HepG2 (cell line): ENCODE measurements around the gene BACH2. TPM values are rescaled to one million over a fixed set of nuclear protein-coding genes. Genes with fewer than 3 reads are reported as not detected.

Source experiments
- ATAC-seq: fragments of 200-7000 bp; cut with Tn5 transposase; 3 replicates; pipeline ENCODE4 v1.9.1; 2020; ENCODE audit warnings: mild to moderate bottlenecking, moderate library complexity
- BruUV-seq: library from RNA; stranded (reverse); fragments of 400-500 nt; replicated peaks from 2 replicates; lab custom pipeline; 2021; lab: Mats Ljungman, UMichigan
- CTCF ChIA-PET: fragments of 300-600 bp; formaldehyde crosslinking; extraction: SDS; loops from one replicate; lab custom pipeline; 2021; ENCODE audit warnings: low total read pairs, inconsistent platforms, low intra/inter-chr PET ratio; lab: Yijun Ruan, JAX
- POLR2A ChIA-PET: fragments of 350-600 bp; sonication (Branson Sonifier 250); formaldehyde crosslinking; loops from one replicate; lab custom pipeline; 2020; ENCODE audit warnings: antibody characterized with exemption, inconsistent platforms; lab: Yijun Ruan, JAX
- DNase-seq: peaks from one replicate; pipeline ENCODE4 v3.0.0-alpha.2; 2015; ENCODE audit warnings: low spot score
- FAIRE-seq: peaks from 3 replicates; lab custom pipeline; 2011; peaks lifted over from hg19 to GRCh38; lab: Jason Lieb, UNC
- H2AFZ ChIP-seq: one replicate; pipeline ENCODE4 v1.6.1; 2011; ENCODE audit warnings: low read length, inconsistent platforms
- H3K27ac ChIP-seq: fragments of 300-600 bp; 3 replicates; pipeline ENCODE4 v1.8.0; 2011; ENCODE audit warnings: mixed run types, mild to moderate bottlenecking, mixed read lengths, low read length, inconsistent platforms; ENCODE audit not compliant: insufficient read depth; ENCODE audit errors: extremely low read length
- H3K27me3 ChIP-seq, 2 experiments: fragments of 200-600 bp in 1 of 2; 2 replicates in 1 of 2; 3 replicates in 1 of 2; pipeline versions ENCODE4 v1.6.0 to v1.8.0; 2011; ENCODE audit warnings: low read length in 2 of 2, mild to moderate bottlenecking in 2 of 2, moderate library complexity in 2 of 2, inconsistent platforms in 1 of 2; ENCODE audit not compliant: insufficient read depth in 2 of 2, control insufficient read depth in 1 of 2
- H3K36me3 ChIP-seq, 2 experiments: fragments of 200-600 bp in 1 of 2; replicated peaks in 1 of 2; 2 replicates in 1 of 2; 3 replicates in 1 of 2; pipeline versions ENCODE4 v1.5.1 to v1.8.0; 2011; ENCODE audit warnings: low read length in 2 of 2, inconsistent platforms in 1 of 2; ENCODE audit not compliant: insufficient read depth in 2 of 2, control insufficient read depth in 1 of 2
- H3K4me1 ChIP-seq: 2 replicates; pipeline ENCODE4 v1.5.1; 2012; ENCODE audit warnings: low read length, inconsistent platforms; ENCODE audit not compliant: insufficient read depth
- H3K4me2 ChIP-seq: 2 replicates; pipeline ENCODE4 v1.6.0; 2011; ENCODE audit warnings: low read depth, low read length, inconsistent platforms
- H3K4me3 ChIP-seq, 3 experiments: fragments of 200-600 bp in 1 of 3; sonication (generic), shearing (Covaris generic) in 1 of 3; replicated peaks in 1 of 3; 2 replicates each; pipeline ENCODE4 v1.5.1; 2011 to 2016; ENCODE audit warnings: low read length in 3 of 3, inconsistent platforms in 2 of 3, low read depth in 2 of 3, mild to moderate bottlenecking in 2 of 3, control low read depth in 1 of 3, mixed read lengths in 1 of 3; ENCODE audit not compliant: insufficient read depth in 1 of 3
- H3K79me2 ChIP-seq: one replicate; pipeline ENCODE4 v1.6.1; 2011; ENCODE audit warnings: low read length, inconsistent platforms; ENCODE audit not compliant: insufficient read depth
- H3K9ac ChIP-seq: 2 replicates; pipeline ENCODE4 v1.6.0; 2011; ENCODE audit warnings: mild to moderate bottlenecking, low read depth, low read length, inconsistent platforms; ENCODE audit not compliant: insufficient read depth
- H3K9me3 ChIP-seq: 2 replicates; pipeline ENCODE4 v1.5.1; 2012; ENCODE audit warnings: mild to moderate bottlenecking, low read length
- H4K20me1 ChIP-seq: 2 replicates; pipeline ENCODE4 v1.6.0; 2011; ENCODE audit warnings: inconsistent platforms, mild to moderate bottlenecking, low read length, moderate library complexity; ENCODE audit not compliant: insufficient read depth
- CHD2 ChIP-seq: IDR thresholded peaks from 2 replicates; pipeline ENCODE4 v1.6.1; 2011; ENCODE audit warnings: low read depth, low read length, improper control_type of control experiment
- ERF ChIP-seq: IDR thresholded peaks from 2 replicates; pipeline ENCODE4 v1.6.1; 2018; ENCODE audit warnings: missing biosample characterization, missing genetic modification reagents
- KLF11 ChIP-seq: IDR thresholded peaks from 2 replicates; pipeline ENCODE4 v1.6.1; 2016; ENCODE audit warnings: missing compliant biosample characterization
- MED13 ChIP-seq: sonication (generic); formaldehyde crosslinking; IDR thresholded peaks from 2 replicates; pipeline ENCODE4 v1.5.0; 2020; ENCODE audit warnings: missing genetic modification reagents
- NFKBIZ ChIP-seq: IDR thresholded peaks from 2 replicates; pipeline ENCODE4 v1.6.1; 2018; ENCODE audit warnings: missing genetic modification reagents, missing compliant biosample characterization
- WGBS: methylation state at CpG from one replicate; pipeline ENCODE4 v1.1.6; 2017; ENCODE audit warnings: low lambda C conversion rate; 5-methylcytosine and 5-hydroxymethylcytosine counted together
- in situ Hi-C: cut with HindIII; loops from 2 replicates; pipeline ENCODE4 v1.10.0; 2017; ENCODE audit warnings: low pct_unique_long_range_greater_than_20kb; ENCODE audit not compliant: extremely low pct_ligation_motif_present
- intact Hi-C: fragments of 100-400 bp; cut with micrococcal nuclease; formaldehyde crosslinking; loops from one replicate; pipeline ENCODE4 v1.10.0; 2022; ENCODE audit not compliant: unreplicated experiment
- polyA plus RNA-seq, 8 experiments: library from polyadenylated mRNA; depleted of rRNA in 3 of 8; stranded (reverse) in 7 of 8; unstranded in 1 of 8; fragments of >200 nt; fragmentation: Illumina TruSeq in 4 of 8; extraction: Trizol in 4 of 8; gene quantifications; 2 replicates each; pipeline versions ENCODE4 v1.2.1 to v1.2.3, GENCODE V29; 2011 to 2016; ENCODE audit warnings: low read depth in 4 of 8, missing spikeins in 1 of 8, mixed read lengths in 1 of 8; ENCODE audit not compliant: insufficient read depth in 1 of 8
- total RNA-seq, 5 experiments: library from RNA; depleted of rRNA; stranded (reverse); fragments of >200 nt; fragmentation: Illumina TruSeq; extraction: Trizol; gene quantifications; 2 replicates each; pipeline ENCODE4 v1.2.3, GENCODE V29; 2016; ENCODE audit warnings: low read depth in 1 of 5
- TF ChIP-seq, protein P1 (sequence below): sonication (generic); formaldehyde crosslinking; IDR thresholded peaks from 2 replicates; pipeline ENCODE4 v1.8.1; 2022; ENCODE audit warnings: low read depth, mild to moderate bottlenecking, missing genetic modification reagents
- TF ChIP-seq, protein P2 (sequence below): sonication (generic); formaldehyde crosslinking; conservative IDR thresholded peaks from 2 replicates; pipeline ENCODE4 v1.4.0; 2020; ENCODE audit warnings: missing genetic modification reagents

Gene BACH2
- total and polyA plus RNA-seq, 2 of the 13 experiments (the other 11 are each of a cell fraction or from before 2014, with no cell fraction given): 0.01 TPM; not detected in 1

DNA sequence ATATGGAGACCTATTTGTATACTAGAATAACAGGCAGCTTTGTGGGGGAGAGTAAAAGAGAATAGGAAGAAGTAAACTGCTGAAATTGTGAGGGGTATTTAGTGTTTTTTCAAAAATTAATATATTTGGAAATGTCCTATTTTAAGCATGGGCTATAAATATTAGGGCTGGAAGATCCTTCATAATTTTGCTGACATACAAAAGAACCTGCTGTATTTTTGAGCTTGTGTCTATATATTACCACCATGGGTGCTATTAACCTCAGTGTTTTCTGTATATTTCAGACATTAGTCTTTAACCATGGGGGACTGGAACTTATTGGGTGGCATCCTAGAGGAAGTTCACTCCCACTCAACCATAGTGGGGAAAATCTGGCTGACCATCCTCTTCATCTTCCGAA, 402.5 kb downstream of the BACH2 start, which contains the start of gene GJA10:
GJA10 (plus strand) TSS at position 301 of the 400 bp plus-strand sequence; CDS start at position 301, 0 bp downstream.
- BruUV-seq: no TSS peak
- ATAC-seq: no peak
- no peak within 1 kb of the TSS for H3K4me2 ChIP-seq
- H3K27me3 ChIP-seq: peaks cover 0 to 1% of the 10 kb centered on the region in 2 experiments; a peak in 2 of 5 replicates
- intact Hi-C loops: no loop called here
- no peak within 1 kb of the TSS for H2AFZ ChIP-seq
- H3K36me3 ChIP-seq: no peaks in the 10 kb centered on the region
- ChIA-PET POLR2A (no interaction called here), CTCF (no interaction called here)
- no peak for DNase-seq
- H3K4me1 ChIP-seq: no peaks in the 10 kb centered on the region
- no peak within 1 kb of the TSS for H3K4me3 ChIP-seq
- H3K9ac ChIP-seq: no peak within 1 kb of the TSS
- WGBS: 0% methylated on average over 1 of the region's 1 CpG
- no peak for FAIRE-seq
- H4K20me1 ChIP-seq: no peaks in the 10 kb centered on the region
- H3K79me2 ChIP-seq: no peaks in the 10 kb centered on the region
- no peak within 1 kb of the TSS for H3K27ac ChIP-seq
- no peaks in the 10 kb centered on the region for H3K9me3 ChIP-seq
- no peak for TF ChIP-seq NFKBIZ (CRISPR knock-in tag)
- no peak for TF ChIP-seq ERF (CRISPR knock-in tag)
- no peak for TF ChIP-seq MED13 (CRISPR knock-in tag)
- TF ChIP-seq, protein P1, sequence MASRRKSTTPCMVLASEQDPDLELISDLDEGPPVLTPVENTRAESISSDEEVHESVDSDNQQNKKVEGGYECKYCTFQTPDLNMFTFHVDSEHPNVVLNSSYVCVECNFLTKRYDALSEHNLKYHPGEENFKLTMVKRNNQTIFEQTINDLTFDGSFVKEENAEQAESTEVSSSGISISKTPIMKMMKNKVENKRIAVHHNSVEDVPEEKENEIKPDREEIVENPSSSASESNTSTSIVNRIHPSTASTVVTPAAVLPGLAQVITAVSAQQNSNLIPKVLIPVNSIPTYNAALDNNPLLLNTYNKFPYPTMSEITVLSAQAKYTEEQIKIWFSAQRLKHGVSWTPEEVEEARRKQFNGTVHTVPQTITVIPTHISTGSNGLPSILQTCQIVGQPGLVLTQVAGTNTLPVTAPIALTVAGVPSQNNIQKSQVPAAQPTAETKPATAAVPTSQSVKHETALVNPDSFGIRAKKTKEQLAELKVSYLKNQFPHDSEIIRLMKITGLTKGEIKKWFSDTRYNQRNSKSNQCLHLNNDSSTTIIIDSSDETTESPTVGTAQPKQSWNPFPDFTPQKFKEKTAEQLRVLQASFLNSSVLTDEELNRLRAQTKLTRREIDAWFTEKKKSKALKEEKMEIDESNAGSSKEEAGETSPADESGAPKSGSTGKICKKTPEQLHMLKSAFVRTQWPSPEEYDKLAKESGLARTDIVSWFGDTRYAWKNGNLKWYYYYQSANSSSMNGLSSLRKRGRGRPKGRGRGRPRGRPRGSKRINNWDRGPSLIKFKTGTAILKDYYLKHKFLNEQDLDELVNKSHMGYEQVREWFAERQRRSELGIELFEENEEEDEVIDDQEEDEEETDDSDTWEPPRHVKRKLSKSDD (CRISPR knock-in tag): no peak
- no peak for TF ChIP-seq KLF11 (CRISPR knock-in tag)
- TF ChIP-seq, protein P2, sequence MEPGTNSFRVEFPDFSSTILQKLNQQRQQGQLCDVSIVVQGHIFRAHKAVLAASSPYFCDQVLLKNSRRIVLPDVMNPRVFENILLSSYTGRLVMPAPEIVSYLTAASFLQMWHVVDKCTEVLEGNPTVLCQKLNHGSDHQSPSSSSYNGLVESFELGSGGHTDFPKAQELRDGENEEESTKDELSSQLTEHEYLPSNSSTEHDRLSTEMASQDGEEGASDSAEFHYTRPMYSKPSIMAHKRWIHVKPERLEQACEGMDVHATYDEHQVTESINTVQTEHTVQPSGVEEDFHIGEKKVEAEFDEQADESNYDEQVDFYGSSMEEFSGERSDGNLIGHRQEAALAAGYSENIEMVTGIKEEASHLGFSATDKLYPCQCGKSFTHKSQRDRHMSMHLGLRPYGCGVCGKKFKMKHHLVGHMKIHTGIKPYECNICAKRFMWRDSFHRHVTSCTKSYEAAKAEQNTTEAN (CRISPR knock-in tag): no peak
- TF ChIP-seq CHD2: no peak
- in situ Hi-C loops: no loop called here
